Measurements from ENCODE around the gene MEGF11.

DNA sequence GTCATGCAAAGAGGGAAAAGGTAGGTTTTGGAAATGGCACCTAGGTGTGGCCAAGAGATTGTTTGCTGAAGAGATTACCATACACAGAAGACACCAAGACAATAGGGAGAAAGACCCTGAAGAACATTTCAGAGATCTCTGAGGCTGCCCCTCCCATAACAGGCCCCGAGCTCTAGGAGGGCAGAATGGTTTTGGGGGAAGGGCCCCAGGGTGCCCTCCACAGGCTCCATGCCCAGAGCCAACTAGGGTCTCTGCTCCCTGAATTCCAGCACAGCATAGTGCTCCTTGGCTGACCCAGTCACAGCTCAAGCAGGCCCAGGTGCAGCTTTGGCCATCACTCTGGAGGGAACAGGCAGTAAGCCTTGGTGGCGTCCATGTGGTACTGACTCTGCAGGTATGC is 220.4 kb downstream of the MEGF11 start:
- TF ChIP-seq, protein P1, sequence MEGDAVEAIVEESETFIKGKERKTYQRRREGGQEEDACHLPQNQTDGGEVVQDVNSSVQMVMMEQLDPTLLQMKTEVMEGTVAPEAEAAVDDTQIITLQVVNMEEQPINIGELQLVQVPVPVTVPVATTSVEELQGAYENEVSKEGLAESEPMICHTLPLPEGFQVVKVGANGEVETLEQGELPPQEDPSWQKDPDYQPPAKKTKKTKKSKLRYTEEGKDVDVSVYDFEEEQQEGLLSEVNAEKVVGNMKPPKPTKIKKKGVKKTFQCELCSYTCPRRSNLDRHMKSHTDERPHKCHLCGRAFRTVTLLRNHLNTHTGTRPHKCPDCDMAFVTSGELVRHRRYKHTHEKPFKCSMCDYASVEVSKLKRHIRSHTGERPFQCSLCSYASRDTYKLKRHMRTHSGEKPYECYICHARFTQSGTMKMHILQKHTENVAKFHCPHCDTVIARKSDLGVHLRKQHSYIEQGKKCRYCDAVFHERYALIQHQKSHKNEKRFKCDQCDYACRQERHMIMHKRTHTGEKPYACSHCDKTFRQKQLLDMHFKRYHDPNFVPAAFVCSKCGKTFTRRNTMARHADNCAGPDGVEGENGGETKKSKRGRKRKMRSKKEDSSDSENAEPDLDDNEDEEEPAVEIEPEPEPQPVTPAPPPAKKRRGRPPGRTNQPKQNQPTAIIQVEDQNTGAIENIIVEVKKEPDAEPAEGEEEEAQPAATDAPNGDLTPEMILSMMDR (IDR thresholded peaks at IDR 0.05; ENCODE audit: low read length), result no peak
- TF ChIP-seq EZH2 (IDR thresholded peaks at IDR 0.05; ENCODE audit: borderline replicate concordance, low read length), result no peak
